ENCODE data around the gene TXK.

- TF ChIP-seq CTCF (IDR thresholded peaks at IDR 0.05; ENCODE audit: poor library complexity) (no peak), EZH2 (IDR thresholded peaks at IDR 0.05; ENCODE audit: borderline replicate concordance) (no peak), EZH2phosphoT487 (IDR thresholded peaks at IDR 0.05; ENCODE audit: low read depth, severe bottlenecking, unreplicated experiment) (no peak)
These were observed 65.9 kb downstream of the TXK start for GRCh38 chr4:48068182-48068581.

Measured in hepatocyte (in vitro differentiated cells).